H9 (cell line): ENCODE data around the gene TMEM14B. TPM values are rescaled to one million over a fixed set of nuclear protein-coding genes. Genes with fewer than 3 reads are reported as not detected.

Experiments used
- DNase-seq: peaks from one replicate; pipeline ENCODE4 v3.0.0-alpha.2; 2017
- H2AFZ ChIP-seq: one replicate; pipeline ENCODE4 v1.6.1; 2013; ENCODE audit warnings: mild to moderate bottlenecking, low read length, control low read depth, moderate library complexity
- H2AK5ac ChIP-seq: 2 replicates; pipeline ENCODE4 v1.6.1; 2013; ENCODE audit warnings: low read length, control low read depth, mixed read lengths; ENCODE audit not compliant: insufficient read length
- H2BK120ac ChIP-seq: one replicate; pipeline ENCODE4 v1.6.1; 2013; ENCODE audit warnings: low read depth, mild to moderate bottlenecking, low read length, control low read depth, inconsistent platforms; ENCODE audit not compliant: poor library complexity, severe bottlenecking
- H2BK12ac ChIP-seq: 2 replicates; pipeline ENCODE4 v1.6.1; 2013; ENCODE audit warnings: low read length, control low read depth, mixed read lengths, low read depth; ENCODE audit not compliant: insufficient read length
- H2BK15ac ChIP-seq: 2 replicates; pipeline ENCODE4 v1.6.1; 2013; ENCODE audit warnings: low read depth, low read length, control low read depth
- H2BK20ac ChIP-seq: one replicate; pipeline ENCODE4 v1.6.1; 2013; ENCODE audit warnings: low read depth, mild to moderate bottlenecking, low read length, control low read depth, inconsistent platforms; ENCODE audit not compliant: poor library complexity, severe bottlenecking
- H2BK5ac ChIP-seq: 2 replicates; pipeline ENCODE4 v1.6.1; 2013; ENCODE audit warnings: low read length, control low read depth, mixed read lengths; ENCODE audit not compliant: insufficient read length
- H3K14ac ChIP-seq: 2 replicates; pipeline ENCODE4 v1.6.1; 2013; ENCODE audit warnings: low read length, control low read depth; ENCODE audit not compliant: insufficient read depth
- H3K18ac ChIP-seq: 2 replicates; pipeline ENCODE4 v1.6.1; 2013; ENCODE audit warnings: low read depth, mild to moderate bottlenecking, mixed read lengths, low read length, control low read depth; ENCODE audit not compliant: insufficient read length
- H3K23ac ChIP-seq: 2 replicates; pipeline ENCODE4 v1.6.1; 2013; ENCODE audit warnings: low read length, control low read depth, mixed read lengths, low read depth; ENCODE audit not compliant: insufficient read length
- H3K23me2 ChIP-seq: 2 replicates; pipeline ENCODE4 v1.6.1; 2013; ENCODE audit warnings: low read depth, mild to moderate bottlenecking, mixed read lengths, low read length, control low read depth; ENCODE audit not compliant: insufficient read length, poor library complexity, severe bottlenecking
- H3K27ac ChIP-seq: 2 replicates; pipeline ENCODE4 v1.5.1; 2013; ENCODE audit warnings: low read length, control low read depth, mixed read lengths, low read depth; ENCODE audit not compliant: insufficient read length
- H3K27me3 ChIP-seq: 2 replicates; pipeline ENCODE4 v1.6.1; 2013; ENCODE audit warnings: low read length, control low read depth, inconsistent platforms; ENCODE audit not compliant: insufficient read depth
- H3K4ac ChIP-seq: 2 replicates; pipeline ENCODE4 v1.6.1; 2013; ENCODE audit warnings: low read depth, mild to moderate bottlenecking, control low read depth, inconsistent platforms, low read length, moderate library complexity
- H3K4me1 ChIP-seq: 2 replicates; pipeline ENCODE4 v1.6.1; 2013; ENCODE audit warnings: low read length, control low read depth, inconsistent platforms; ENCODE audit not compliant: insufficient read depth
- H3K4me2 ChIP-seq: 2 replicates; pipeline ENCODE4 v1.6.1; 2013; ENCODE audit warnings: low read length, control low read depth, mixed read lengths; ENCODE audit not compliant: insufficient read length, insufficient read depth
- H3K56ac ChIP-seq: 2 replicates; pipeline ENCODE4 v1.6.1; 2013; ENCODE audit warnings: low read depth, mild to moderate bottlenecking, mixed read lengths, low read length, control low read depth; ENCODE audit not compliant: insufficient read length
- H3K79me1 ChIP-seq: 2 replicates; pipeline ENCODE4 v1.6.1; 2013; ENCODE audit warnings: low read depth, mild to moderate bottlenecking, moderate library complexity, low read length, control low read depth, inconsistent platforms; ENCODE audit not compliant: insufficient read depth, poor library complexity, severe bottlenecking
- H3K79me2 ChIP-seq: 2 replicates; pipeline ENCODE4 v1.6.1; 2013; ENCODE audit warnings: low read length, control low read depth, inconsistent platforms; ENCODE audit not compliant: insufficient read depth
- H3K9ac ChIP-seq: 2 replicates; pipeline ENCODE4 v1.6.1; 2013; ENCODE audit warnings: low read length, control low read depth, mixed read lengths; ENCODE audit not compliant: insufficient read length; ENCODE audit errors: extremely low read depth
- H3K9me3 ChIP-seq: one replicate; pipeline ENCODE4 v1.6.1; 2013; ENCODE audit warnings: low read depth, low read length, inconsistent platforms; ENCODE audit not compliant: control insufficient read depth
- H3T11ph ChIP-seq: one replicate; pipeline ENCODE4 v1.6.1; 2013; ENCODE audit warnings: mild to moderate bottlenecking, low read length, control low read depth, inconsistent platforms
- H4K20me1 ChIP-seq: one replicate; pipeline ENCODE4 v1.6.1; 2013; ENCODE audit not compliant: control insufficient read depth, insufficient read length, insufficient read depth
- H4K5ac ChIP-seq: 2 replicates; pipeline ENCODE4 v1.6.1; 2013; ENCODE audit warnings: low read depth, mild to moderate bottlenecking, mixed read lengths, low read length, control low read depth; ENCODE audit not compliant: insufficient read length
- H4K8ac ChIP-seq: replicated peaks from 2 replicates; pipeline ENCODE4 v1.6.1; 2013; ENCODE audit warnings: low read length, control low read depth, mixed read lengths, low read depth; ENCODE audit not compliant: insufficient read length
- H4K91ac ChIP-seq: 2 replicates; pipeline ENCODE4 v1.6.1; 2013; ENCODE audit warnings: low read depth, mild to moderate bottlenecking, moderate library complexity, mixed read lengths, low read length, control low read depth; ENCODE audit not compliant: insufficient read length
- H3K27ac Mint-ChIP-seq, 3 experiments: 2 replicates in 2 of 3; 3 replicates in 1 of 3; pipeline ENCODE4 v1.8.0; 2020 to 2021; ENCODE audit warnings: mixed read lengths in 3 of 3, mild to moderate bottlenecking in 1 of 3, moderate library complexity in 1 of 3
- H3K27me3 Mint-ChIP-seq: 2 replicates; pipeline ENCODE4 v1.8.0; 2021; ENCODE audit warnings: low read depth, mild to moderate bottlenecking, moderate library complexity, mixed read lengths
- H3K36me3 Mint-ChIP-seq, 3 experiments: 2 replicates in 2 of 3; 3 replicates in 1 of 3; pipeline ENCODE4 v1.8.0; 2020 to 2021; ENCODE audit warnings: low read depth in 3 of 3, mixed read lengths in 3 of 3; ENCODE audit not compliant: insufficient read depth in 1 of 3
- H3K4me1 Mint-ChIP-seq, 2 experiments: 2 replicates each; pipeline ENCODE4 v1.8.0; 2020; ENCODE audit warnings: mixed read lengths in 2 of 2
- H3K4me3 Mint-ChIP-seq, 2 experiments: 2 replicates in 1 of 2; 3 replicates in 1 of 2; pipeline ENCODE4 v1.8.0; 2020 to 2021; ENCODE audit warnings: mild to moderate bottlenecking in 2 of 2, mixed read lengths in 2 of 2, moderate library complexity in 1 of 2
- H3K9me3 Mint-ChIP-seq, 2 experiments: 2 replicates in 1 of 2; 3 replicates in 1 of 2; pipeline ENCODE4 v1.8.0; 2020; ENCODE audit warnings: mild to moderate bottlenecking in 2 of 2, mixed read lengths in 2 of 2, moderate library complexity in 1 of 2
- CTCF ChIP-seq: fragments of 200-600 bp; sonication (generic); conservative IDR thresholded peaks from 3 replicates; pipeline ENCODE4 v1.8.0; 2021; ENCODE audit warnings: antibody characterized with exemption, mild to moderate bottlenecking
- whole genome bisulfite sequencing: extraction: QIAGEN DNeasy Blood & Tissue Kit; methylation state at CpG from one replicate; pipeline ENCODE4 v1.1.7; 2013; ENCODE audit warnings: missing lambda C conversion rate, low lambda C conversion rate, mixed read lengths; ENCODE audit not compliant: insufficient read length; ENCODE audit errors: extremely low coverage; 5-methylcytosine and 5-hydroxymethylcytosine counted together
- total RNA-seq: library from RNA; stranded (reverse); gene quantifications from 2 replicates; pipeline ENCODE4 v1.2.1, GENCODE V29; 2021

TMEM14B gene
- total RNA-seq, 1 experiment from 2014 or later, result 107 TPM

GRCh38 chr6:10733863-10734262, 13.7 kb upstream of the TMEM14B start:
- no peaks in the 10 kb centered on the region for H3K27me3 ChIP-seq

More at GRCh38 chr6:10733863-10734262, 13.7 kb upstream of the TMEM14B start:
- TF ChIP-seq CTCF, result no peak
- Histone ChIP-seq H3K18ac (no peak overlapping the region), H4K20me1 (no peaks in the 10 kb centered on the region), H3K23ac (no peak overlapping the region), H3K4ac (no peak overlapping the region), H3K79me2 (no peaks in the 10 kb centered on the region), H2AFZ (no peak overlapping the region), H4K91ac (no peak overlapping the region), H4K5ac (no peak overlapping the region), H3K27ac (no peak overlapping the region), H2AK5ac (no peak overlapping the region), H3K79me1 (no peaks in the 10 kb centered on the region), H3K56ac (no peak overlapping the region), H2BK20ac (no peak overlapping the region), H2BK12ac (no peak overlapping the region), H2BK120ac (no peak overlapping the region), H2BK5ac (no peak overlapping the region), H3K14ac (no peak overlapping the region), H3K9ac (no peak overlapping the region), H3K23me2 (no peaks in the 10 kb centered on the region), H2BK15ac (no peak overlapping the region), H3T11ph (no peak overlapping the region), H3K4me1 (no peaks in the 10 kb centered on the region), H4K8ac (no peak overlapping the region), H3K4me2 (no peak overlapping the region), H3K9me3 (no peaks in the 10 kb centered on the region)
- no peak for DNase-seq
- no peaks in the 10 kb centered on the region for H3K9me3 Mint-ChIP-seq
- no peaks in the 10 kb centered on the region for H3K27me3 Mint-ChIP-seq
- peaks cover 18 to 36% (median 33%) of the 10 kb centered on the region in 3 experiments; a peak in 6 of 7 replicates for H3K36me3 Mint-ChIP-seq
- no CpG with 5 or more reads among the region's 3 CpGs for WGBS
- H3K4me3 Mint-ChIP-seq, result no peak overlapping the region
- H3K27ac Mint-ChIP-seq, result peak overlapping the region in 1 of 3 experiments; percentile 46; a peak in 3 of 7 replicates
- no peaks in the 10 kb centered on the region for H3K4me1 Mint-ChIP-seq
